Measurements from ENCODE around the gene P3H3. TPM values are rescaled to one million over a fixed set of nuclear protein-coding genes. Genes with fewer than 3 reads are reported as not detected.

The P3H3 gene
- total RNA-seq, 3 donors from 2014 or later: 1.6 to 24.2 (median 5.2) TPM

- TF ChIP-seq CTCF (IDR thresholded peaks at IDR 0.05): no peak
- no peaks in the 10 kb centered on the region for H3K9me3 ChIP-seq
- peaks cover 6% of the 10 kb centered on the region for H3K4me1 ChIP-seq (ENCODE audit: low read depth)
- H3K36me3 ChIP-seq (ENCODE audit: low read depth): no peaks in the 10 kb centered on the region
- intact Hi-C loops (cut with DNase I, micrococcal nuclease): loop anchor here in 1 of 2 donors (10.0 kb wide), 1 partner anchor 89 kb away; no protein-coding TSS in a partner anchor
- peak in 1 of 3 donors; percentile 20 for DNase-seq
- H3K4me3 ChIP-seq: no peak overlapping the region
- no peak for ATAC-seq
Observed at GRCh38 chr12:6823182-6824084, 4.8 kb upstream of the P3H3 start.

- intact Hi-C loops (cut with DNase I, micrococcal nuclease): loop anchor here in 1 of 2 donors (10.0 kb wide), 1 partner anchor 89 kb away; no protein-coding TSS in a partner anchor
- peaks cover 6% of the 10 kb centered on the region for H3K4me1 ChIP-seq (ENCODE audit: low read depth)
Observed at GRCh38 chr12:6824085-6824775, 4.0 kb upstream of the P3H3 start.

GRCh38 chr12:6824901-6825381 is 3.3 kb upstream of the P3H3 start:
- TF ChIP-seq CTCF (IDR thresholded peaks at IDR 0.05): no peak
- Histone ChIP-seq H3K4me3 (no peak overlapping the region), H3K9me3 (no peaks in the 10 kb centered on the region), H3K4me1 (ENCODE audit: low read depth) (peaks cover 6% of the 10 kb centered on the region), H3K36me3 (ENCODE audit: low read depth) (no peaks in the 10 kb centered on the region)
- DNase-seq (peak in 1 of 3 donors; percentile 16), ATAC-seq (no peak)
- intact Hi-C loops (cut with DNase I, micrococcal nuclease): loop anchor here (5.0 to 10.0 kb wide), 2 partner anchors 73 to 90 kb away; partner anchors contain the start of gene MLF2 (in 1 of the 2)

More at GRCh38 chr12:6824085-6824775, 4.0 kb upstream of the P3H3 start:
- no peaks in the 10 kb centered on the region for H3K36me3 ChIP-seq (ENCODE audit: low read depth)
- H3K9me3 ChIP-seq: no peaks in the 10 kb centered on the region
- TF ChIP-seq CTCF (IDR thresholded peaks at IDR 0.05): no peak
- ATAC-seq: no peak
- peak in 1 of 3 donors; percentile 31 for DNase-seq
- H3K4me3 ChIP-seq: no peak overlapping the region

- intact Hi-C loops (cut with DNase I, micrococcal nuclease): loop anchor here (5.0 to 10.0 kb wide), 2 partner anchors 73 to 91 kb away; partner anchors contain the start of gene MLF2 (in 1 of the 2)
Observed at GRCh38 chr12:6825398-6826124, 2.6 kb upstream of the P3H3 start.

More at GRCh38 chr12:6825398-6826124, 2.6 kb upstream of the P3H3 start:
- Histone ChIP-seq H3K4me1 (ENCODE audit: low read depth) (peaks cover 6% of the 10 kb centered on the region), H3K4me3 (no peak overlapping the region), H3K9me3 (no peaks in the 10 kb centered on the region), H3K36me3 (ENCODE audit: low read depth) (no peaks in the 10 kb centered on the region)
- DNase-seq (peak; percentile 76 to 92 (median 91)), ATAC-seq (peak; percentile 80)
- TF ChIP-seq CTCF (IDR thresholded peaks at IDR 0.05): peak; percentile 93

Measured in mucosa of descending colon (tissue), 3 donors.